HepG2 (cell line): ENCODE measurements around the gene ZFAND2B. TPM values are rescaled to one million over a fixed set of nuclear protein-coding genes. Genes with fewer than 3 reads are reported as not detected.

ENCODE experiments used
- ATAC-seq: fragments of 200-7000 bp; cut with Tn5 transposase; 3 replicates; pipeline ENCODE4 v1.9.1; 2020; ENCODE audit warnings: mild to moderate bottlenecking, moderate library complexity
- BruUV-seq: library from RNA; stranded (reverse); fragments of 400-500 nt; replicated peaks from 2 replicates; lab custom pipeline; 2021; lab: Mats Ljungman, UMichigan
- CTCF ChIA-PET: fragments of 300-600 bp; formaldehyde crosslinking; extraction: SDS; loops from one replicate; lab custom pipeline; 2021; ENCODE audit warnings: low total read pairs, inconsistent platforms, low intra/inter-chr PET ratio; lab: Yijun Ruan, JAX
- POLR2A ChIA-PET: fragments of 350-600 bp; sonication (Branson Sonifier 250); formaldehyde crosslinking; loops from one replicate; lab custom pipeline; 2020; ENCODE audit warnings: antibody characterized with exemption, inconsistent platforms; lab: Yijun Ruan, JAX
- DNase-seq: peaks from one replicate; pipeline ENCODE4 v3.0.0-alpha.2; 2015; ENCODE audit warnings: low spot score
- FAIRE-seq: peaks from 3 replicates; lab custom pipeline; 2011; peaks lifted over from hg19 to GRCh38; lab: Jason Lieb, UNC
- H2AFZ ChIP-seq: one replicate; pipeline ENCODE4 v1.6.1; 2011; ENCODE audit warnings: low read length, inconsistent platforms
- H3K27ac ChIP-seq: fragments of 300-600 bp; 3 replicates; pipeline ENCODE4 v1.8.0; 2011; ENCODE audit warnings: mixed run types, mild to moderate bottlenecking, mixed read lengths, low read length, inconsistent platforms; ENCODE audit not compliant: insufficient read depth; ENCODE audit errors: extremely low read length
- H3K27me3 ChIP-seq, 2 experiments: fragments of 200-600 bp in 1 of 2; 2 replicates in 1 of 2; 3 replicates in 1 of 2; pipeline versions ENCODE4 v1.6.0 to v1.8.0; 2011; ENCODE audit warnings: low read length in 2 of 2, mild to moderate bottlenecking in 2 of 2, moderate library complexity in 2 of 2, inconsistent platforms in 1 of 2; ENCODE audit not compliant: insufficient read depth in 2 of 2, control insufficient read depth in 1 of 2
- H3K36me3 ChIP-seq, 2 experiments: fragments of 200-600 bp in 1 of 2; replicated peaks in 1 of 2; 2 replicates in 1 of 2; 3 replicates in 1 of 2; pipeline versions ENCODE4 v1.5.1 to v1.8.0; 2011; ENCODE audit warnings: low read length in 2 of 2, inconsistent platforms in 1 of 2; ENCODE audit not compliant: insufficient read depth in 2 of 2, control insufficient read depth in 1 of 2
- H3K4me1 ChIP-seq: 2 replicates; pipeline ENCODE4 v1.5.1; 2012; ENCODE audit warnings: low read length, inconsistent platforms; ENCODE audit not compliant: insufficient read depth
- H3K4me2 ChIP-seq: 2 replicates; pipeline ENCODE4 v1.6.0; 2011; ENCODE audit warnings: low read depth, low read length, inconsistent platforms
- H3K4me3 ChIP-seq, 3 experiments: fragments of 200-600 bp in 1 of 3; sonication (generic), shearing (Covaris generic) in 1 of 3; replicated peaks in 1 of 3; 2 replicates each; pipeline ENCODE4 v1.5.1; 2011 to 2016; ENCODE audit warnings: low read length in 3 of 3, inconsistent platforms in 2 of 3, low read depth in 2 of 3, mild to moderate bottlenecking in 2 of 3, control low read depth in 1 of 3, mixed read lengths in 1 of 3; ENCODE audit not compliant: insufficient read depth in 1 of 3
- H3K79me2 ChIP-seq: one replicate; pipeline ENCODE4 v1.6.1; 2011; ENCODE audit warnings: low read length, inconsistent platforms; ENCODE audit not compliant: insufficient read depth
- H3K9ac ChIP-seq: 2 replicates; pipeline ENCODE4 v1.6.0; 2011; ENCODE audit warnings: mild to moderate bottlenecking, low read depth, low read length, inconsistent platforms; ENCODE audit not compliant: insufficient read depth
- H3K9me3 ChIP-seq: 2 replicates; pipeline ENCODE4 v1.5.1; 2012; ENCODE audit warnings: mild to moderate bottlenecking, low read length
- H4K20me1 ChIP-seq: 2 replicates; pipeline ENCODE4 v1.6.0; 2011; ENCODE audit warnings: inconsistent platforms, mild to moderate bottlenecking, low read length, moderate library complexity; ENCODE audit not compliant: insufficient read depth
- CEBPZ ChIP-seq: IDR thresholded peaks from 2 replicates; pipeline ENCODE4 v1.6.1; 2012; ENCODE audit warnings: low read length, improper control_type of control experiment
- DNMT3B ChIP-seq: conservative IDR thresholded peaks from 2 replicates; pipeline ENCODE4 v1.6.1; 2016; ENCODE audit warnings: missing biosample characterization, control low read depth
- GATAD1 ChIP-seq: IDR thresholded peaks from 2 replicates; pipeline ENCODE4 v1.6.1; 2016; ENCODE audit warnings: missing genetic modification reagents, missing compliant biosample characterization
- HCFC1 ChIP-seq: fragments of 150-350 bp; IDR thresholded peaks from 2 replicates; pipeline ENCODE4 v1.6.1; 2014; ENCODE audit warnings: low read depth, low read length
- HMGA1 ChIP-seq: sonication (generic); formaldehyde crosslinking; conservative IDR thresholded peaks from 2 replicates; pipeline ENCODE4 v1.4.0; 2020; ENCODE audit warnings: missing genetic modification reagents
- IRF1 ChIP-seq: sonication (generic); formaldehyde crosslinking; IDR thresholded peaks from 2 replicates; pipeline ENCODE4 v1.4.0; 2020; ENCODE audit warnings: low read depth, mild to moderate bottlenecking, missing genetic modification reagents
- MEIS2 ChIP-seq: sonication (generic); formaldehyde crosslinking; IDR thresholded peaks from 2 replicates; pipeline ENCODE4 v1.9.0; 2021; ENCODE audit warnings: mild to moderate bottlenecking, missing genetic modification reagents
- RORA ChIP-seq: sonication (generic); formaldehyde crosslinking; IDR thresholded peaks from 2 replicates; pipeline ENCODE4 v1.5.0; 2020; ENCODE audit warnings: mild to moderate bottlenecking, missing genetic modification reagents, moderate library complexity
- UBTF ChIP-seq: sonication (generic); formaldehyde crosslinking; IDR thresholded peaks from 2 replicates; pipeline ENCODE4 v1.4.0; 2020; ENCODE audit warnings: mild to moderate bottlenecking, missing genetic modification reagents
- ZBTB38 ChIP-seq: sonication (generic); formaldehyde crosslinking; IDR thresholded peaks from 2 replicates; pipeline ENCODE4 v1.5.1; 2020; ENCODE audit warnings: mild to moderate bottlenecking, missing genetic modification reagents
- ZNF275 ChIP-seq: sonication (generic); formaldehyde crosslinking; IDR thresholded peaks from 2 replicates; pipeline ENCODE4 v1.8.0; 2022; ENCODE audit warnings: missing genetic modification reagents, mild to moderate bottlenecking, inconsistent platforms, borderline replicate concordance
- ZNF446 ChIP-seq: sonication (generic); formaldehyde crosslinking; IDR thresholded peaks from 2 replicates; pipeline ENCODE4 v1.5.0; 2020; ENCODE audit warnings: mild to moderate bottlenecking, missing genetic modification reagents
- ZNF766 ChIP-seq: sonication (generic); formaldehyde crosslinking; IDR thresholded peaks from 2 replicates; pipeline ENCODE4 v1.5.0; 2020; ENCODE audit warnings: missing genetic modification reagents, borderline replicate concordance
- ZSCAN20 ChIP-seq: sonication (generic); formaldehyde crosslinking; IDR thresholded peaks from 2 replicates; pipeline ENCODE4 v1.4.0; 2020; ENCODE audit warnings: missing genetic modification reagents, mild to moderate bottlenecking, borderline replicate concordance
- WGBS: methylation state at CpG from one replicate; pipeline ENCODE4 v1.1.6; 2017; ENCODE audit warnings: low lambda C conversion rate; 5-methylcytosine and 5-hydroxymethylcytosine counted together
- in situ Hi-C: cut with HindIII; loops from 2 replicates; pipeline ENCODE4 v1.10.0; 2017; ENCODE audit warnings: low pct_unique_long_range_greater_than_20kb; ENCODE audit not compliant: extremely low pct_ligation_motif_present
- intact Hi-C: fragments of 100-400 bp; cut with micrococcal nuclease; formaldehyde crosslinking; loops from one replicate; pipeline ENCODE4 v1.10.0; 2022; ENCODE audit not compliant: unreplicated experiment
- polyA plus RNA-seq, 8 experiments: library from polyadenylated mRNA; depleted of rRNA in 3 of 8; stranded (reverse) in 7 of 8; unstranded in 1 of 8; fragments of >200 nt; fragmentation: Illumina TruSeq in 4 of 8; extraction: Trizol in 4 of 8; gene quantifications; 2 replicates each; pipeline versions ENCODE4 v1.2.1 to v1.2.3, GENCODE V29; 2011 to 2016; ENCODE audit warnings: low read depth in 4 of 8, missing spikeins in 1 of 8, mixed read lengths in 1 of 8; ENCODE audit not compliant: insufficient read depth in 1 of 8
- total RNA-seq, 5 experiments: library from RNA; depleted of rRNA; stranded (reverse); fragments of >200 nt; fragmentation: Illumina TruSeq; extraction: Trizol; gene quantifications; 2 replicates each; pipeline ENCODE4 v1.2.3, GENCODE V29; 2016; ENCODE audit warnings: low read depth in 1 of 5

ZFAND2B gene
- total and polyA plus RNA-seq, 2 of the 13 experiments (the other 11 are each of a cell fraction or from before 2014, with no cell fraction given): 53.3 to 115 TPM

- in situ Hi-C loops (no loop called here), intact Hi-C loops (loop anchor here (1.0 to 2.0 kb wide), 3 partner anchors 31 to 121 kb away; partner anchors contain the start of gene ABCB6)
- DNase-seq (peak; percentile 93), ATAC-seq (peak; percentile 83), FAIRE-seq (peak; percentile 93)
- Histone ChIP-seq H3K9me3 (no peaks in the 10 kb centered on the region), H3K4me3 (peak within 1 kb of the TSS; percentile 72 to 87 (median 79)), H3K27ac (peak within 1 kb of the TSS; percentile 90), H3K79me2 (peaks cover 26% of the 10 kb centered on the region), H3K27me3 (no peaks in the 10 kb centered on the region; a peak in 1 of 5 replicates), H3K36me3 (peaks cover 34 to 56% of the 10 kb centered on the region in 2 experiments), H3K4me2 (peak within 1 kb of the TSS; percentile 100), H2AFZ (no peak within 1 kb of the TSS), H3K9ac (peak within 1 kb of the TSS; percentile 82), H4K20me1 (no peaks in the 10 kb centered on the region), H3K4me1 (peaks cover 37% of the 10 kb centered on the region)
- TSS peak; percentile 61 for BruUV-seq
- ChIA-PET POLR2A (interaction anchor here (1.4 to 10.4 kb wide), 9 partner anchors 9 to 176 kb away, joined by 3 to 227 read pairs (median 20); partner anchors contain the start of genes ABCB6, DNAJB2, GLB1L and STK16), CTCF (interaction anchor here (1.7 kb wide), 1 partner anchor 17 kb away, joined by 4 read pairs; the partner anchor contains the start of gene NHEJ1)
- WGBS: under 1% methylated on average over 42 of the region's 67 CpGs
- TF ChIP-seq ZNF446 (peak; percentile 63; the same call in 1 of the 2 replicates), CEBPZ (no peak), HCFC1 (0 out of 2 replicates have a peak, but pooled peaks have one; percentile 46), DNMT3B (CRISPR knock-in tag) (no peak), IRF1 (CRISPR knock-in tag) (0 out of 2 replicates have a peak, but pooled peaks have one; percentile 59), ZNF275 (peak; percentile 86; the same call in 1 of the 2 replicates), UBTF (peak; percentile 82), MEIS2 (CRISPR knock-in tag) (no peak; the same call in none of the 2 replicates), RORA (CRISPR knock-in tag) (no peak), HMGA1 (CRISPR knock-in tag) (no peak), ZSCAN20 (CRISPR knock-in tag) (no peak; the same call in 1 of the 2 replicates), ZNF766 (CRISPR knock-in tag) (no peak), GATAD1 (CRISPR knock-in tag) (peak; percentile 90), ZBTB38 (CRISPR knock-in tag) (peak; percentile 80; the same call in 1 of the 2 replicates)
These were observed 28.8 kb upstream of the ZFAND2B start, which contains the start of gene RETREG2 for GRCh38 chr2:219177552-219178376. TSS of gene RETREG2 (plus strand) at chr2:219178275. CDS start at chr2:219178353, 78 bp downstream.
